Caco-2 (cell line): Measurements from ENCODE around the gene CRYM. TPM values are rescaled to one million over a fixed set of nuclear protein-coding genes. Genes with fewer than 3 reads are reported as not detected.
A peak's percentile ranks its signal among the peaks of the same experiment; 100 is the strongest.

ENCODE experiments used
- BruUV-seq: library from RNA; stranded (reverse); fragments of 400-500 nt; replicated peaks from 2 replicates; lab custom pipeline; 2021; lab: Mats Ljungman, UMichigan
- CTCF ChIA-PET: fragments of 300-600 bp; sonication (Branson Sonifier 250); formaldehyde crosslinking; loops from one replicate; lab custom pipeline; 2022; ENCODE audit warnings: antibody characterized with exemption; lab: Charles Lee
- POLR2A ChIA-PET: fragments of 300-600 bp; sonication (Branson Sonifier 250); formaldehyde crosslinking; loops from one replicate; lab custom pipeline; 2022; ENCODE audit warnings: antibody characterized with exemption; lab: Charles Lee
- DNase-seq, 2 experiments: peaks; one replicate each; pipeline versions ENCODE4 v3.0.0 to v3.0.0-alpha.2; 2020 to 2022
- H3K27me3 ChIP-seq: replicated peaks from 2 replicates; pipeline ENCODE4 v1.6.0; 2011; ENCODE audit warnings: low read length; ENCODE audit not compliant: control insufficient read depth, insufficient read depth
- H3K36me3 ChIP-seq: 2 replicates; pipeline ENCODE4 v1.5.1; 2011; ENCODE audit warnings: low read length; ENCODE audit not compliant: control insufficient read depth, insufficient read depth
- H3K4me1 ChIP-seq: fragments of 250-450 bp; sonication (Bioruptor Pico); 2 replicates; pipeline ENCODE4 v1.5.1; 2020; ENCODE audit warnings: mild to moderate bottlenecking
- H3K4me3 ChIP-seq: 2 replicates; pipeline ENCODE4 v1.5.1; 2011; ENCODE audit warnings: low read depth, mild to moderate bottlenecking, control low read depth, low read length
- H3K9me3 ChIP-seq: fragments of 250-450 bp; sonication (Bioruptor Pico); 2 replicates; pipeline ENCODE4 v1.5.1; 2020; ENCODE audit warnings: mild to moderate bottlenecking, moderate library complexity
- H3K27ac Mint-ChIP-seq: one replicate; pipeline ENCODE4 v1.8.0; 2022; ENCODE audit warnings: mixed read lengths; ENCODE audit not compliant: unreplicated experiment
- H3K27me3 Mint-ChIP-seq: one replicate; pipeline ENCODE4 v1.8.0; 2022; ENCODE audit warnings: mixed read lengths; ENCODE audit not compliant: insufficient read depth, unreplicated experiment
- H3K36me3 Mint-ChIP-seq: one replicate; pipeline ENCODE4 v1.8.0; 2022; ENCODE audit warnings: mild to moderate bottlenecking, mixed read lengths; ENCODE audit not compliant: insufficient read depth, unreplicated experiment
- H3K4me1 Mint-ChIP-seq: one replicate; pipeline ENCODE4 v1.8.0; 2022; ENCODE audit warnings: low read depth, mixed read lengths; ENCODE audit not compliant: unreplicated experiment
- H3K4me3 Mint-ChIP-seq: one replicate; pipeline ENCODE4 v1.8.0; 2022; ENCODE audit warnings: mild to moderate bottlenecking, moderate library complexity, mixed read lengths; ENCODE audit not compliant: unreplicated experiment
- H3K9me3 Mint-ChIP-seq: one replicate; pipeline ENCODE4 v1.8.0; 2022; ENCODE audit warnings: mixed read lengths; ENCODE audit not compliant: unreplicated experiment
- CTCF ChIP-seq, 2 experiments: fragments of 200-600 bp in 1 of 2; IDR thresholded peaks; 1 replicate in 1 of 2; 2 replicates in 1 of 2; pipeline versions ENCODE4 v1.5.1 to v1.8.0; 2011 to 2022; ENCODE audit warnings: antibody characterized with exemption in 1 of 2, control low read depth in 1 of 2, inconsistent platforms in 1 of 2, low read depth in 1 of 2, low read length in 1 of 2, mild to moderate bottlenecking in 1 of 2, moderate library complexity in 1 of 2; ENCODE audit not compliant: insufficient read depth in 1 of 2, severe bottlenecking in 1 of 2, unreplicated experiment in 1 of 2
- intact Hi-C: fragments of 100-400 bp; cut with micrococcal nuclease; formaldehyde crosslinking; loops from one replicate; pipeline ENCODE4 v1.10.0; 2022; ENCODE audit not compliant: unreplicated experiment
- total RNA-seq: library from RNA; stranded (reverse); gene quantifications from 2 replicates; pipeline ENCODE4 v1.2.3, GENCODE V29; 2022

The CRYM gene
- total RNA-seq, 1 experiment from 2014 or later, result not detected

- no TSS peak for BruUV-seq
- no peaks in the 10 kb centered on the region for H3K9me3 ChIP-seq
- Mint-ChIP-seq H3K27ac (no peak overlapping the region), H3K9me3 (no peaks in the 10 kb centered on the region), H3K27me3 (no peaks in the 10 kb centered on the region), H3K4me3 (no peak overlapping the region), H3K36me3 (no peaks in the 10 kb centered on the region), H3K4me1 (peaks cover 20% of the 10 kb centered on the region)
- H3K36me3 ChIP-seq, result peaks cover 2% of the 10 kb centered on the region
- no peak for TF ChIP-seq CTCF (IDR thresholded peaks at IDR 0.05; ENCODE audit: insufficient read depth in 1 of 2, low read depth in 1 of 2, low read length in 1 of 2, severe bottlenecking in 1 of 2, unreplicated experiment in 1 of 2)
- H3K4me3 ChIP-seq, result no peak overlapping the region
- ChIA-PET CTCF (no interaction called here), POLR2A (no interaction called here)
- no peak for DNase-seq
- H3K27me3 ChIP-seq, result no peaks in the 10 kb centered on the region
- intact Hi-C loops, result no loop called here
- peaks cover 19% of the 10 kb centered on the region for H3K4me1 ChIP-seq
These were observed 41.3 kb downstream of the CRYM start for GRCh38 chr16:21236831-21237230.

GRCh38 chr16:21235199-21235585 is 42.9 kb downstream of the CRYM start:
- no peaks in the 10 kb centered on the region for H3K27me3 ChIP-seq
- Mint-ChIP-seq H3K4me3 (no peak overlapping the region), H3K27ac (no peak overlapping the region), H3K9me3 (no peaks in the 10 kb centered on the region), H3K27me3 (no peaks in the 10 kb centered on the region), H3K4me1 (peaks cover 20% of the 10 kb centered on the region), H3K36me3 (no peaks in the 10 kb centered on the region)
- peaks cover 22% of the 10 kb centered on the region for H3K4me1 ChIP-seq
- ChIA-PET POLR2A (no interaction called here), CTCF (no interaction called here)
- peaks cover 2% of the 10 kb centered on the region for H3K36me3 ChIP-seq
- intact Hi-C loops, result no loop called here
- no peak for TF ChIP-seq CTCF (IDR thresholded peaks at IDR 0.05; ENCODE audit: insufficient read depth in 1 of 2, low read depth in 1 of 2, low read length in 1 of 2, severe bottlenecking in 1 of 2, unreplicated experiment in 1 of 2)
- no peaks in the 10 kb centered on the region for H3K9me3 ChIP-seq
- no peak for DNase-seq
- BruUV-seq, result no TSS peak
- peak overlapping the region; percentile 43 for H3K4me3 ChIP-seq

- BruUV-seq, result TSS peak; percentile 70
- Histone ChIP-seq H3K4me3 (peak within 1 kb of the TSS; percentile 43), H3K9me3 (no peaks in the 10 kb centered on the region), H3K4me1 (peaks cover 22% of the 10 kb centered on the region), H3K27me3 (no peaks in the 10 kb centered on the region), H3K36me3 (peaks cover 2% of the 10 kb centered on the region)
- no peak for TF ChIP-seq CTCF (IDR thresholded peaks at IDR 0.05; ENCODE audit: insufficient read depth in 1 of 2, low read depth in 1 of 2, low read length in 1 of 2, severe bottlenecking in 1 of 2, unreplicated experiment in 1 of 2)
- Mint-ChIP-seq H3K4me3 (peak within 1 kb of the TSS; percentile 76), H3K4me1 (peaks cover 20% of the 10 kb centered on the region), H3K27me3 (no peaks in the 10 kb centered on the region), H3K27ac (peak within 1 kb of the TSS; percentile 62), H3K36me3 (no peaks in the 10 kb centered on the region), H3K9me3 (no peaks in the 10 kb centered on the region)
- intact Hi-C loops, result loop anchor here (2.0 kb wide), 1 partner anchor 45 kb away; no protein-coding TSS in a partner anchor
- ChIA-PET POLR2A (no interaction called here), CTCF (interaction anchor here (0.6 to 1.2 kb wide), 3 partner anchors 45 to 1079 kb away, joined by 4 to 7 read pairs (median 5); no protein-coding TSS in a partner anchor)
- DNase-seq, result peak; percentile 54 to 71
These were observed 44.5 kb downstream of the CRYM start, which contains the start of gene ANKS4B for GRCh38 chr16:21233521-21234150. ANKS4B (plus strand) TSS chr16:21233699; CDS start chr16:21233738, 39 bp downstream.
